Iris pigment epithelial cell (primary cell): ENCODE results near the gene WDFY4.

Source experiments
- DNase-seq: peaks from one replicate; pipeline ENCODE4 v3.0.0-alpha.2; 2011; ENCODE audit warnings: low read depth

Gene WDFY4

DNA sequence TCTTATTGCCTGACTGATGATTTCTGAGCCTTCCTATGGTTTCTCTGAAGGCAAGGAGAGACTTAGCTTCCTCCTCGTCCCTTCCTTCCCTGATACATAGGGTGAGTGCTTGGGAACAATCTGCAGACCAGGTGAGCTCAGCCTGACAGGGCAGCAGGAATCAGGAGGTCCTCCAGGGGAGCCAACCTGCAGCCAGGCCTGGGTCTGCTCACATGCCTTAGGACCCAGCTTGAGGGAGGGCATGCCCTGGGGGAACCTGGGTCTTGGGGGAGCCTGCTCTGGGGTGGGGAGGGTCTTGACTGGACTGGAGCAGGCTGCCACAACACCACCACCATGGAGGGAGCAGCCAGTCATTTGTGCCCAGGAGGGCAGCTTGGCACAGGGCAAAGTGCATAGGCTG, 197.3 kb downstream of the WDFY4 start:
- DNase-seq = no peak

DNA sequence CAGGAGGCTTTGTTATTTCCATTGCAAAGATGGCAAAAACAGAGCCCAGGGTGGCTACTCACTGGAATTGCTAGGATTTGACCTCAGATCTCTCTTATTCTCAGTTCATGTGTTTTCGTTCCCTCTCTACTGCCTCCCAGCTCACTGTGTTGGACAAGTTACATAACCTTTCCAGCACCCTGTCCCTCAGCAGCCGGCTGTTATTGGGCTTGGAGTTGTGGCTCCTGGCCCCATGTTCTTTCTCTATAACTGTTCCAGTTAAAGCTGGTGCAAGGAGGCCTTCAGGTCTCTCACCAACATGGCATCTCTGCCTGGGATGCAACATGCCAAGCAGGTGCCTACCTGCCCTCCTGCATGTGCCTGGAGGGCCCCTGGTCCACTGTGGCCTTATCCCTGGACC, 198.2 kb downstream of the WDFY4 start:
- DNase-seq = no peak

DNA sequence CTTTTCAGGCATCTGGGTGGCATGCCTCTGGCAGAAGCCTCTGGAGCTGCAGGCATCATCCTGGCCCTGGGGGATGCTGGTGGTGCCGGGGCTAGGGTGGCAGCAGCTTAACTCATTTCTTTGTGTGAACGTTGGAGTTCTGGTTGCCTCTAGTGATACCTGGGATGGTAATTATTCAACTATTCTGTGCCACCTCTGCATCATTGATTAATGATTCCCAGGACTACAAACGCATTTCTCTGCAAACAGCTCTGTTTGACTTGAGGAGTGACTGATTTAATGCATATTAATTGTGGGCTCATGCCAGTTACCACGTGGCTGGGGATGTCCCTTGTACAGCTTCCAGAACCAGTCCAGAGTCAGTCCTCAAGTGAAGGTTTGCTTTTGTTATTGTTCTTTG, 199.0 kb downstream of the WDFY4 start:
- DNase-seq = no peak

DNA sequence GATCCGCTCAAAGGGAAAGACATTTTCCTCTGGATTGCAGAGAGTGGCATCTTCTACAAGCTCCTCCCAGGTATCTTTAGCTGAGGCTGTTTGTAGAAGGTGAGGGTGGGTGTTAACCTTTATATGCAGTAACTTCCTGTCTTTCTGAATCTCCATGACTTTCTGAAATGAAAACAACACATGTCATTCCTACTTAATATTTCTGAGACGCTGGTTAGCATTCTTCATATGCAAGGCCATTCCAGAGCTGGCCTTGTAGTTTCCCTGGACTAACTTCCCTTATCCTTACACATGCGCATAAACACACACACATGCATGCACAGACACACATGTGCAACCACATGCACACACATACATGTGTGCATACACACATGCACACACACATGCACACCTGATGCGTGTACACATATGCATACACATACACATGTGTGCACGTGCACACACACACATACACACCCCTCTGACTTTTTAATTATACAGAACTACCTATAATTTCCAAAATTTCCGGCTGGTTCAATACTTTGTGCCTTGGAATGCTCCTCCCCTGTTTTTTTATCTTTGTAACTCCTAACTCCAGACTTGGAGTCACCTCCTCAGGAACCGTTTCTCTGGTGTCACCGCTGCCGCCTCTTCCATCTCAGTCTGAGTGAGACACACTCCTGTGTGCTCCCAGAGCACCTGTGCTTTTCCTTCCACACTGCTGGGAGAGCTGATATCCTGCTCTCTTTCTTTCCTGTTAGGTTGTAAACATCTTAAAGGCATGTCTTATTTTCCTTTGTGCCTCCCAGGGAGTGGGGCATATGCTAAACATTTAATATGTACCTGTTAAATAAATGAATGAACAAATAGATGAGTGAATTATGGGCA, 199.7 kb downstream of the WDFY4 start:
- no peak for DNase-seq

DNA sequence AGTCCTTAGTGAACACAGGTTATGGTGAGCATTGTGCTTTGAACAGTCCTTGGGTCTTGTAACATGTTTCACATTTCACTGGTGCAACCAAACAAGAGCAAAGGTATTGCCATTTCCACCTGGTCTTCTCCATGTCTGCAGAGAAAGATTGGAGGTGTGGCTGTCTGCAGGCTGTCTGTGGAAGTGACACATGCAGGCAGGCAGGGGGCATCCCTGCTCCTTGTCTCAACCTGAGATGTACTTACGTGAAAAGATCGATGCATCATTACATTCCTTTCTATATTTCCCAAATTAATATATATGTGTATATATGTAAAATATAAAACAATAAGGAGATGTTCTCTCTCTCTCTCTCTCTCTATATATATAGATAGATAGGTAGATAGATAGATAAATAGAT, 200.7 kb downstream of the WDFY4 start:
- peak; percentile 9 for DNase-seq

DNA sequence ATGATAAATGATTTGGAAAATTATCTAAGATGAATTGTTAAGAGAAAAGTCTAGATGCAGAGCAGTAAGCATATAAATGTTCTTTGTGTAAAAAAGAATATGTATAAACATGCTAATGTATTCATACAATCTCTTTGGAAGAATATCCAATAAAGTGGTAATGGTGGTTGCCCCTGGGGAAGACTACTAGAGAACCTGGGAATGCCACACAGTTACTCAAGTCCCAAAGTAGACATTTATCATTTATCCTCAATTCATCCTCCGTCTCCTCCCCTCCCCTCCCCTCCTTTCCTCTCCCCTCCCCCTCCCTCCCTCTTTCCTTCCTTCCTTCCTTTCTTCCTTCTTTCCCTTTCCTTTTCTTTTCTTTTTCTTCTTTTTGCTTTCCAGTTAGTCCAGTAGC, 203.3 kb downstream of the WDFY4 start:
- no peak for DNase-seq

DNA sequence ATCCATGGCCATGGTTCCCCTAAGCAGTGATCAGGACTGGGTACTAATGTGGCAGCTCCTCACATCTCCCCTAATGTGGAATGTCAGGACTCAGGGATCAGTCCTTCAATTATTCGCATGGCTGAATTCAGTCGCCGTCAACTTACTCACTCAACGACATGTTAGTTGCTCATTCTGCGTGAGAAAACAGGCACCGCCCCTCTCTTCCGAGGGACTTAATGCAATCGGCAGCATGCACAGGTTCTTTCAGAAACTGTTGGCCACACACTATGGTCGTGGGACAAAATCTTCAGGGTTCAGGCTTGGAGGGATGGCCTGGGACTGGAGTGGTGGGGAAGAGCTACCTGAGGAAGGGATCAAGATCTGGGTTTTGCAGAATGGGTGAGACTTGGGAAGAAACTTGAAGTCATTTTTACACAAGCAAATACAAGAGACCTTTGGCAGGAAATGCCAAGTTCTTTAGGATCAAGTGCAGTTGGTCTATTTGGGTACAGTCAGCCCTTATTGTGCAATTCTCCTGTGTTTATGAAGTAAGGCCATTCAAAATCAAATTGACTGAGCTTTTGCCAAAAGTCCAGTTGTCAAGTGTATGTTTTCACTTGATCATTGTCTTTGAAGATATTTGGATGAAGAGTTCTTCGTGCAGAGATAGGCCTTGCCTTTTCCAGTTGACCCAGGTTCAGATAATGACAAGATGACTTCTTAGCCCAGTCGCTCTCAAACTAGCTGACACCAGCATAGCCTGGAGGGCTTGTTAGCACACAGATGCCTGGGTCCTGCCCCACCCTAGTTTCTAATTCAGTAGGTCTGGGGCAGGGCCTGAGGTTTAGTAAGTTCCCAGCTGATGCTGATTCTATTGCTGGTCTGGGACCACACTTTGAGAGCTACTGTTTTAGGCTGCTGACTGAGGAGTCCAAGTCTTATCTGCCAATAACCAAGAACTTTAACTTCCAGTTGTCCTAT, 206.5 kb downstream of the WDFY4 start:
- peak; percentile 7 for DNase-seq

DNA sequence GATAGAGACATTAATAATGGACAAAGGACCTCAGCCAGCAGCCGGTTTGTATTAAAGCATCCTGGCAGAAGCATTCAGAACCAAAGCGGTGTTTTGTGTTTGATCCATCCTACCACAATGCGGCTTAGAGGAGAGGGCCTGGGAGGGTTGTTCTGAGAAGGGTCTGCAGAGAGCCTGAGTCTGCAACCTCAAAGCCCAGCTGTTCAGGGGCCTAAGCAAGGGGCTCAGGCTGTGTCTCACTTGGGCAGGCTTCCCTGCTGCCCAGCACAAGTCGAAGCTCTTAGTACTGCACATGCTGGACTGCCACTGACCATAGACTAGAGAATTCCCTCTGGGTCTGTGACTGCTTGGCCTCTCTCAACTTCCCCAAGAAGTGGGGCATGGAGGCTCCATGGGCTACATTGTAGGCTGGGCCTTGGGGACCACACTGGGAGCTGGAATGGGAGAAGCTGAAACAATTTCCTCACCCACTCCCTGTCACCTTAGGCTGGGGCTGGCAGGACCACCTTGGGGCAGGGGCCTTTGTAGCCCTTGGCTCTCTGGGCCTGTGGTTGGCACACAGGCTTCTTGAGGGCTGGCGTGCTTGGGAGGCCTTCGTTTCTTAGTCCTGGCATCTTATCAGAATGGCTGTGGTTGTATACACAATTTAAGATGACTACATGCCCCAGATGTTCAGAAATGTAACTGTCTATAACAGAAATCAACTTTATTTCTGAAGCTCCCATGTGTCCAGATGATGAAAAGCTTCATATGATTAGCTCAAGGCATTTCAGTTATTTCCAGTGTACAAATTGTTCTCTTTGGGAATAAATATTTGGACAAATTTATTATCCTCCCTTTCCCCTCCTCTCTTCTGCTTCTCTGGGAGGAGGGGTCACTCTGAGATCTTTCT, 210.5 kb downstream of the WDFY4 start:
- no peak for DNase-seq

DNA sequence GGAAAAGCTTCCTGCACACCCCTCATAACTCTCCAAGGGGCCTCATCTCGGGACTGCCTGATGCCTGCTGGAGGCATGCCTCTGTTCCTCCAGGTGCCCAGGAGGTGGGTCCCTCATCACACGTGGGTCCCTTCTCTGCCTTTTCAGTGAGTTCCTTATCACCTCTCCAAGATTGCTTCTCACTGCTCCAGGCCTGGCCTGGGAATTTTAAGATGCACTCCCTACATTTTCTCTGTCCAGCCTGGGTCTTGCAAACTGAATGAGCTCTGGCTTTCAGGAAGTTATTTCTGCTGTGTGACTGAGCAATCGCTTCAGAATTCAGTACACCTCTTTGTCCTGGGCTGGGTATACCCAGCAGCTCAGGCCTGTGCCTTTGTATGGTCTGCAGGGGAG, 211.1 kb downstream of the WDFY4 start:
- no peak for DNase-seq

DNA sequence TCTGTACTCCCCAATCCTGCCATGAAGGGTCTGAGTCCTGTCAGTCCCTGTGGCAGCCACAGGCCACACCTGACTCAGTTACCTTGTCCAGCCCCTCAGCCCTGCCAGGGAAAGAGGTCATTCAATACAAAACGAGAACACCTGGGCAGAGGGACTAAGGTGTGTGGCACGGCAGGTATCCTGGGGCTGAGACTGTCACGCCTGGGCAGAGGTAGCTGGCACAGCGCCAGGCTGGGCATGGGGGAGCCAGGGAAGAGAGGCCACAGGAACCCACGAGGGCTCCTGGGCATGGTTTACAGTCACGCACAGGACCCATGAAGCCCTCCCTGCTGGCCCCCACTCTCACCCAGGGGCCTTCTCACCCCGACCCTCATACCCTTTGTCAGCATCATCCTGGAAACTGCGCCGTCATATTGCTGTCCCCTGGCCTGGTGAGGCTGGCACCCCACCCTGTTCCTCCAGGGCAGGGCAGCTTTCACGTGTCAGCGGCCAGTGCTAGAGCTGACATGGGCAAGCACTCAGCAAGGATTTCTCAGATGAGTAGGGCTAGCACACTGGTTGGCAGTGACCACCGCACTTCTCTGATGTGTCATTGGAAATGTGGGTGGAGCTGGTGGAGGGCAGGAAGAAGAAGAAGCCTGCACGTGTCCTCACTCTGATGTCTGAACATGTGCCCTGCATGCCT, 212.2 kb downstream of the WDFY4 start:
- no peak for DNase-seq

DNA sequence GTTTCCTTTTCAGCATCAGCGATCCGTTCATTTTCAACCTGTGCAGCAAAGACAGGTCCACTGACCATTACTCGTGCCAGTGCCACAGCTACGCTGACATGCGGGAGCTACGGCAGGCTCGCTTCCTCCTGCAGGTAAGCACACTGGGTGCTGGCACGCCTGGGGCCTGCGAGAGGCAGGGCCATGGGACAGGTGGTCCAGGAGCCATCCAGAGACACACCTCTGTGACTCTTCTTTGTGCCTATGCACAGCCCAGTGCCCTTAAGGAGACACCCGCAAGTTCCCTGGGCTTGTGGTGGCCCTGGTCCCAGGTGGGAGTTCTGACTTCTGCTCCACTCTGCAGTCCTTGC, 212.7 kb downstream of the WDFY4 start:
- DNase-seq = no peak

DNA sequence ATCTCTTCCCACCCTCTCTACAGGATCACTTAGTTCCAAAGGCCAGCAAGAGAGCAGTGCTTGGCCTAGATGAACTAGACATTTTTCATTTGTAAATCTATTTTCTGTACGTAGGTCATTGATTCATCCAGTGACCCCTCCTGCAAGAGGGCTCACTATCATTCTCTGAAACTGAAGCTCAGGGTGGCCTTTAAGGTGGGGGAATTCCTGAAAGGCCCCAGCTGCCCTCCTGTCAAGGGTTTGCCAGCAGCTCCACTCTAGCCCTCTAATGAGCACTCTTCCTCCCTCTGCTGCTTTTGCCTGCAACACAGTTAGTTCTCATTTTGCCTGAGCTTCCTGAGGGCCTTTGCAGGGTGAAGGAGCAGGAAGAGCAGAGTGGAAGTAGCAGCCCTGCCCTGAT, 213.8 kb downstream of the WDFY4 start:
- DNase-seq = no peak

DNA sequence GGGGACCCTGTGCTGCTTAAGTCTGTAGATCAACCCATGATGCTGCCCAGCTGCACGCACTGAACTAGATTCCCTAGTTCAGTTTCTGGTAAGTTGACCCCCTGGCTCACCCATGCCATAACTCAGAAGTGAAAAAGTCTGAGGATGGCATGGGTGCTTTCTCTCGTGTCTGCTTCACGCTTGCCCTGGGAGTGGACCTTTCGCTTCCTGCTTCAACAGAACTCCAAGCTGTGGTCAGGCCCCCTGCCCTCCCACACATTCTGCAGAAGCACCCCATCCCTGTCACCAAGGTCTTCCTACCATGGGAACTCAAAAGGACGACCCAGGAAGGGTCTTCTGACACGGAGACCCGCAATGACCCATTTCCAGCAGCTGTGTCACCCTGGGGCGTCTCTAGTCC, 215.1 kb downstream of the WDFY4 start:
- no peak for DNase-seq

DNA sequence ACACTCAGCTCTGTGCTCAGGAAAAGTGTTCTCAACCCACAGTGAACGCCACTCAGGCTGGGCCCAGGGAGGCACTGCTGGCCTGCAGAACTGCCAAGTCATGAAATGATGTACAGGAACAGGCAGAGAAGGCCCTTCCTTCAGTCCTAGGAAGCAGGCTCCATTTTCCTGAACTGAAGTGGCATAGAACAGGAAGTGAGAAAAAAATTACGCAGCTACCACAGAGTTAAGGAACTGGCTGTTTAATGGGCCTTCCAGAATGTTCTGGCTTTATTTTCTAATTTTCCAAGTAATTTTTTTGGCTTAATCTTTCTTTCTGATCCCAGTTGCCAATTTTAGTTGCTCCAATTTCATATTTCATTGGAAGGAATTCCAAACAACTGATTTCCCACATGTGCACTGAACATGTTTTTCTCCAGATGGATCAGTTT, 215.7 kb downstream of the WDFY4 start:
- DNase-seq = no peak

DNA sequence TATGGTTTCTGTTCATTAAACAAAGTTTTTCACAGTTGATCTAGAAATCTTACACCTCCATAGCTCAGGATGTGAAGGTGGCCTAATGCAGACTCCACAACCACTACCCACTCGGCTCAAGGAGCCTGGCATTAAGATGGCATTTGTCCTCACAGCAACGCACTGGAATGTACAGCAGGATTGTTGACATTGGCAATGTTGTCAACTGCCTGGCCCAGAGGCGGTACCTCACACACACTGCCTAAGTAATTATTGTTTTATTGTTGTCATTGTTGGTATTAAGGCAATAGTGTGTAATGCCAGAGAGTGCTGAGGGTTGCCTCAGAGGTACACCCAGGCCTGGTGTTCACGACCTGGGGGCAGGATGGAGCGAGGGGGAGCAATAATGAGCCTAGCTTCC, 216.6 kb downstream of the WDFY4 start:
- no peak for DNase-seq

DNA sequence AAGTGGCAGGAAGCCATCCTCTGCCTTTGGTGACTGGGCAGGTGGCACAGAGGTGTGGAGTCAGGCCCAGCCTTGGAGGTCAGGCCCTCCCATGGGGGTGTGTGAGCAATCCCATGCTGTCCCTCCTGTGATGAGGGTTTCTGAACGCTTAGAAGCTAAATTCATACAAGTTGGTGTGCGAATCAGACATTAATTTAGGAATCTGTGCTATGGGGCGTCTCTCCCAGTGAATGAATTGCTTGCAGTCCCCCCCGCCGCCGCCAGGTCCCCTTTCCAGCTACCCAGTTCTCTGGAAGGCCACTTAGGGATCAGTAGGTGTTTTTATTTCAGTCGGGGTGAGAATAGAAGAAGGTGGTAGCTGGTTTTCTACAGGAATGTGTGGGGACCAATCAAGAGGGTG, 217.4 kb downstream of the WDFY4 start:
- no peak for DNase-seq

DNA sequence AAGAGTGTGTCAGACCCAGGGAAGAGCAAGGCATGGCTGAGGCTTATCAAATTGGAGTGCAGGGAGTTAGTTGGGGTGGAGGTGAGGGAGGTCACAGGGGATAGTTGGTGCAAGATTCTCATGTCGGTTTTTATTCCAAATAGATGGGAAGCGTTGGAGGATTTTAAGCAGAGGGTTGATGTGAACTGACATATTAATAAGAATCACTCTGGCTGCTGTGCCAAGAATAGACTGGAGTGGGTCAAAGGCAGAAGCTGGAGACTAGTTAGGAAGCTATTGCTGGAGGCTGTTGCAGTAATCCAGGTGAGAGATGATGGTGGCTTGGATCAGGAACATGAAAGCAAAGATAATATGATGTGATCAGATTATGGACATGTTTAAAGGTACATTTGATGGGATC, 218.5 kb downstream of the WDFY4 start:
- no peak for DNase-seq

DNA sequence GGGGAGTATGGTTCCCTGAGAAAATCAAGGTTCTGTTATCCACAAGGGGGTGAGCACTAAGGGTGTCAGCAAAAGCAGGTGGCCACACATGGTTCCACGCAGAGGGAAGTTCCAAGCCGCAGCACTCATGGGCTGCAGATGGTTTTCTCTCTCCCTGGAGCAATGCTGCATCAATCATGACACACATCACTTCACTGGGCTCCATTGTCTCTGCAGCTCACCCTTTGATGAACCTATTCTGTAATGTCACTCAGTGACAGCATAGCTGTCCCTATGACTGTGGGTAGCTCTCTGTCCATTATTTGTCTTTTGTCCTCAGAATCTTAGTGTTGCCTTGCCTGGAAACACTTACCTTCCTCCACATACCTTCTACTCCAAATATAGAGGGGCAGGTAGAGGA, 220.2 kb downstream of the WDFY4 start:
- DNase-seq = no peak

DNA sequence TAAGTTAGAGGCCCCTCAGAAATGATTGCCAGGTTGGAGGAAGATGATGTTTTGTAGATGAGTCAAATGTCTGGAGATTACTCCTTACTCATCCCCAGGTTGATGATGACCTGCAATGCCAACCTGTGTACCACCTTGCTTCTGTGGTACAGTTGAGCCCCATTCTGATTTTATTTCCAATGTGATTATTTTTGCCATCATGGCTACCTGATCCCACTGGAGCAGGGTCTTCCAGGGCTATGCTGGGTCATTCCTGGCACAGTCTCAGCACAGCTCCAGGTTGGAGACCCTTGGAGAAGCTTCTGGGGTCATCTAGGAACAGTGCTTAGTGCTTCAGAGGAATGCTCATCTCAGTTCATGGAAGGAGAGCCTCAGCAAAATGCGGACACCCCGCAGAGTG, 220.6 kb downstream of the WDFY4 start:
- no peak for DNase-seq

DNA sequence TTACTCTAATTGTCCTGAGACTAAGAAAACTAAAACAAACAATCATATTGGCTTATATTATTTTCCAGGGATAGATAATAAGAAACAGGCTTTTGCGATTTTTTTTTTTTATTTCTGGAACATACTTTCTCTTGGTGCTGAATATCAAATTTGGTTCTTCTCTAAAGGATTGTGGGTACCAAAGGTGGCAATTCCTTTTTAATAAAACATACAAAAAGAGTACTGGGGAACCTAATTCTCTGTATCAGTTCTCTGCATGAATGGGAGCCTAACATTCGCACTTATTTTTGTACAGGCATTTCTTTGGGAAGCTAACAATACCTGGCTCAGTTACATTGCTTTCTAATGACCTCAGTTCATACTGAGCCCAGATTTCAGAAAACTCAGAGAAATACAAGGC, 222.2 kb downstream of the WDFY4 start:
- no peak for DNase-seq

DNA sequence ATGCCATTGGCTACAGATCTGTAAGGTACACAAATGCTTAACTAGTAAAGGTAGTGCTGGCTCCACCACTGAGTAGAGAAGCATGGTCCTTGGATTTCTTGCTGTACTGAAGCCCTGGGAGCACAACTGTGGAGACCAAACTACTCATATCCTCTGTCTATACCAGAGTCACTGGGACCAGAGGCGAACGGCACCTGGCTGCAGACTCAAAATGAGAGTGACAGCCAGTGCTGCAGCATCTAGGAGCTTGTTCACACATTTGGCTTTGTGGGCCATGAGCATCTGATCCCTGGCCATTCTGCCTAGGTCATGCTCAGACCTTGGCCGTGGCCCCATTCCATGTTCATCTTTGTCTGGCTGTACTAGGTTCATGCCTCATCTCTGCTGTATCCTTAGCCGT, 223.1 kb downstream of the WDFY4 start:
- no peak for DNase-seq

DNA sequence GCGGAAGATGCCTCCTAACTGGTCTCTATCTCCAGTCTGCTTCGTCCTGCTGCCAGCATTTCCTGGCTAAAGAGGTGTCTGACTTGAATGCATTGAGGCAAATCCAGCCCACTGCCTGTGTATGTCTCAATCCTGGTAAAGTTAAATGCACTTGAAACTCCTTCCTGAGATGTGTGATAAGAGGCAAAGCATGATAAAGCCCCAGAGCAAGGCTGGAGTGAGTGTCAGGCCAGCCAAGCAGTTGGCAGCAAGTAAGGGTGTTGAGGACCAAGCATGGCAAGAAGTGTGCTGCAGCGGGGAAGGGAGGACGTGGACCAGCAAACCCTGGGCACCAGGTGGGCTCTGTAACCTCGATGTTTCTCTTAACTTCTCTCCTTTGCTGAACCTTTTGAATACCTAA, 225.9 kb downstream of the WDFY4 start:
- no peak for DNase-seq
